Prostate gland (tissue), 2 donors: ENCODE results near the gene P2RY2.

Experiments
- POLR2AphosphoS5 ChIP-seq: sonication (generic); formaldehyde crosslinking; IDR thresholded peaks from one replicate; pipeline ENCODE4 v1.6.1; 2017; ENCODE audit warnings: antibody characterized with exemption
- TF ChIP-seq, protein P1 (sequence below), 4 experiments: fragments of 200-600 bp in 2 of 4; fragments of 450-650 bp in 2 of 4; sonication (generic) in 2 of 4; IDR thresholded peaks; 1 replicate in 3 of 4; 2 replicates in 1 of 4; pipeline ENCODE4 v1.5.1; 2016 to 2019; ENCODE audit warnings: antibody characterized with exemption in 4 of 4, mild to moderate bottlenecking in 2 of 4, moderate library complexity in 2 of 4

DNA sequence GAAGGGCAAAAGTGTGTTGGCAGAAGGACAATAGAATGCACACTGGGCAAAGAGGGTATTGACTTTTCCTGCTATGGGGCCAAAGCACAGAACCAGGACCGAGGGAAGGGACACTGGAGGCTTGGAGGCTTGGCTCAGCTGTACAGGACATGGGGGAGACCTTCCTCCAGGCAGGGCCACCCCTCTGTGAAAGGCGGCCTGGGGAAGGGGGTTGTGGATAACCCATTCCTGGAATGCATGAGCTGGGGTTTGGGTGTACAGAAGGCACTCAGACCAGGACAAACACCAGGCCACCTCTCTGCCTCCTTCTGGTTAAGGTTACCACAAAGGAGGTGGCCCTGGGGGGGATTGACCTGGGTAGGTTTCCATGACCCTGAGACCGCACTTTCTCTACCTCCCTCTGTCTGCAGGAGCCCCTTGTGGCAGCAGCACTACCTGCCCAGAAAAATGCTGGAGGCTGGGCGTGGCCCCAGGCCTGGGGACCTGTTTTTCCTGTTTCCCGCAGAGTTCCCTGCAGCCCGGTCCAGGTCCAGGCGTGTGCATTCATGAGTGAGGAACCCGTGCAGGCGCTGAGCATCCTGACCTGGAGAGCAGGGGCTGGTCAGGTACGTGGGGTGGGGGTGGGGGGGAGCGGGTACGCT lies 9.6 kb downstream of the P2RY2 start:
- TF ChIP-seq POLR2AphosphoS5, result peak; percentile 88
- TF ChIP-seq, protein P1, sequence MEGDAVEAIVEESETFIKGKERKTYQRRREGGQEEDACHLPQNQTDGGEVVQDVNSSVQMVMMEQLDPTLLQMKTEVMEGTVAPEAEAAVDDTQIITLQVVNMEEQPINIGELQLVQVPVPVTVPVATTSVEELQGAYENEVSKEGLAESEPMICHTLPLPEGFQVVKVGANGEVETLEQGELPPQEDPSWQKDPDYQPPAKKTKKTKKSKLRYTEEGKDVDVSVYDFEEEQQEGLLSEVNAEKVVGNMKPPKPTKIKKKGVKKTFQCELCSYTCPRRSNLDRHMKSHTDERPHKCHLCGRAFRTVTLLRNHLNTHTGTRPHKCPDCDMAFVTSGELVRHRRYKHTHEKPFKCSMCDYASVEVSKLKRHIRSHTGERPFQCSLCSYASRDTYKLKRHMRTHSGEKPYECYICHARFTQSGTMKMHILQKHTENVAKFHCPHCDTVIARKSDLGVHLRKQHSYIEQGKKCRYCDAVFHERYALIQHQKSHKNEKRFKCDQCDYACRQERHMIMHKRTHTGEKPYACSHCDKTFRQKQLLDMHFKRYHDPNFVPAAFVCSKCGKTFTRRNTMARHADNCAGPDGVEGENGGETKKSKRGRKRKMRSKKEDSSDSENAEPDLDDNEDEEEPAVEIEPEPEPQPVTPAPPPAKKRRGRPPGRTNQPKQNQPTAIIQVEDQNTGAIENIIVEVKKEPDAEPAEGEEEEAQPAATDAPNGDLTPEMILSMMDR (IDR thresholded peaks at IDR 0.05), result peak in 3 of 4 experiments; percentile 27 to 78 (median 66)
